GM21576 (cell line): ENCODE measurements around the gene NTF4.

ENCODE experiments used
- ATAC-seq: cut with Tn5 transposase; IDR thresholded peaks from one replicate; pipeline ENCODE4 v1.9.1; 2021; ENCODE audit warnings: mild to moderate bottlenecking, moderate library complexity; ENCODE audit not compliant: unreplicated experiment

Gene NTF4, protein sequence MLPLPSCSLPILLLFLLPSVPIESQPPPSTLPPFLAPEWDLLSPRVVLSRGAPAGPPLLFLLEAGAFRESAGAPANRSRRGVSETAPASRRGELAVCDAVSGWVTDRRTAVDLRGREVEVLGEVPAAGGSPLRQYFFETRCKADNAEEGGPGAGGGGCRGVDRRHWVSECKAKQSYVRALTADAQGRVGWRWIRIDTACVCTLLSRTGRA

DNA sequence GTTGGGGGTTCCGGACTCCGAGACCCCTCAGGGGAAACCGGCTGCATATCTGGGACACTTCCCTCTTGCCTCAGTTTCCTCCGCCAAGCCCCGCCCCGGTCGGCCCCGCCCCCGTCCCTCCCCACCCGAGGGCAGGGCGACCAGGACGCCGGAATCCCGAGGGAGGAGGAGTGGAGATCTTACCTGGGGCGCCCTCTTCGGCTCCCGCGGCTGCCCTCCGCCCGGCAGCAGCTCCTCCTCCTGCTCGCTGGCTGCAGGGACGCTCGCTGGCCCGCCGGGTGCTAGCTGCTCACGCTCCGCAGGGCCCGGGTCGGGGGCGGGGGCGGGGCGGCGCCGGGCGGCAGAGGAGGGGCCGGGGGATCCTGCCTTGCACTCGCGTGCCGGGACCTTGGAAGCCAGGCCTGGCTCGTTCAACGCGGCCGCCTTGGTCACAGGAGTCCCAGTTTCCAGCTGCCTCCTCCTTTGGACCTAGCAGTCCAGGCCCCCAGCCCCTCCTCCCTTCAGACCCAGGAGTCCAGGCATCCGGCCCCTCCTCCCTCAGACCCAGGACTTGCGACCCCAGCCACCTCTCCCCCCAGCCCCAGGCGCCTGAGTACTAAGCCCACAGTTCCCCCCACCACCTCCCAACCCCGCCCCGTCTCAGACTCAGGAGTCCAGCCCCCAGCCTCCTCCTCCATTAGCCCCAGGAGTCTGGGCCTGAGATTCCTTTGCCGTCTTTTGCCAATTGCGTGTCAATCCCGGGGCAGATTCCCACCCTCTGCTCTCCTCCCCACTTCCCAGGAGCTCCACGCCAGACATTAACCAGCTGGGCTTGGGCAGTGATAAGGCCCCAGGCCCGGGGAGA is at the start of gene NTF4:
Gene NTF4 (minus strand): TSS at position 51 of the 844 bp plus-strand sequence. CDS start 2,821 bp downstream, outside the sequence.
- ATAC-seq: no peak

DNA sequence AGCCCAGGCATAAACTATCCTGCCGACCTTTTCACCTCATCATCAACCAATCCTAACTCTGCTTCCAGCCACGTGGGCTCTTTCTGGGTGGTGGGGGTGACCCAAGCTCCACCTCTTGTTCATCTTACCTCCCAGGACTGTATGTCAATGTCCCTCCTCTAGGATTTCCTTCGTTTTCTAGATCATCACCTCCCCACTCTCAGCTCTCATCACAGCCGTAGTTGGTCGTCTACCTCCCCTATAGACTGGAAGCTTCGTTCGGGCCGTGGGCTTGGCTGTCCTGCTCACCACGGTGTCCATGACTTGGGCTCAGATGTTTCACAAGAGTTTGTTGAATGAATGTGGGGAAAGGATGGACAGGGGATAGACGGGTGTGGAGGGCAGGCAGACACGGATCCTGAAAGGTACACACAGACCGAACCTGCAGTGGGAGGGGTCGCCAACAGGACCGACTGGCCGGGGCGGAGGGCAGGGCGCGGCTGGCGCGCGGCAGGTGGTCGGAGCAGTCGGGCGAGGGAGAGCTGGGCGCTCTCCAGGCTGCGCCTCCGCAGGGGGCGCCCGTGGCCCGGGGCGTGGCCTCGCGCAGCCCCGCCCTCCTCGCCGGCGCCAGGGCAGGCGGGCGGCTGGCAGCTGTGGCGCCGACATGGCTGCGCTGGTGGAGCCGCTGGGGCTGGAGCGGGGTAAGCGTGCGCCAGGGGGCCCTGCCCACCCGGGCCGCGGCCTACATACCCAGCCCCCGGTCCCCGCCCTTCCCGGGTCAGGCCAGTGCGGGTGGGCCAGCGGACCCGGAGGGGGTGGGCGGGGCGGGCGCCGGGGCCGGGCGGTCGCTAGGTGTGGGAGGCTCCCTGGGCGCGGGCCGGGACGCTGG is 49.4 kb upstream of the NTF4 start, which contains the start of gene LIN7B:
Gene LIN7B (plus strand): TSS at position 609 of the 868 bp plus-strand sequence. CDS start 35 bp downstream, at position 644.
- ATAC-seq: peak; percentile 50

DNA sequence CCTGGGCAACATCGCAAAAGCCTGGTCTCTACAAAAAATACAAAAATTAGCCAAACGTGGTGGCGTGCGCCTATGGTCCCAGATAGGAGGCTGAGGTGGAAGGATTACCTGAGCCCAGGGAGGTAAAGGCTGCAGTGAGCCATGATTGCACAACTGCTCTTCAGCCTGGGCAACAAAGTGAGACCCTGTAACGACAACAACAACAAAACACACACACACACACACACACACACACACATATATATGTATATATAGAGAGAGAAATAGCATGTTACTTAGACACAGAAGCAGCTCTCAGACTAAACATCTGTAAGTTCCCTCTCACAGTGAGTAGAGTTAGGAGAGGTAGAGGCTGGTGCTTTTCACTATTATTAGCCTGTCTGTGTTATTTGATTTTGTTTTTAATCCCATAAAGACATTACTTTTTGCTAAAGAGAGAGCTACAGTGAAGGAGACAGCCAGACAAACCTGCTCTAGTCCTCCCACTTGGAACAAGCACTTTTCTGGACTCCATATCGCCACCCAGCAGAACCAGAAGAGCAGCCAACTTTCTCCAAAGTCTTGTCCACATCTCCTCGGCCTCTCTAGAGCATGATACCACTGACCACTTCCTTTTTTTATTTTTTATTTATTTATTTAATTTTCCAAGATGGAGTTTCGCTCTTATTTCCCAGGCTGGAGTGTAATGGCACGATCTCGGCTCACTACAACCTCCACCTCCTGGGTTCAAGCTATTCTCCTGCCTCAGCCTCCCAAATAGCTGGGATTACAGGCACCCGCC is 46.8 kb upstream of the NTF4 start:
- no peak for ATAC-seq

DNA sequence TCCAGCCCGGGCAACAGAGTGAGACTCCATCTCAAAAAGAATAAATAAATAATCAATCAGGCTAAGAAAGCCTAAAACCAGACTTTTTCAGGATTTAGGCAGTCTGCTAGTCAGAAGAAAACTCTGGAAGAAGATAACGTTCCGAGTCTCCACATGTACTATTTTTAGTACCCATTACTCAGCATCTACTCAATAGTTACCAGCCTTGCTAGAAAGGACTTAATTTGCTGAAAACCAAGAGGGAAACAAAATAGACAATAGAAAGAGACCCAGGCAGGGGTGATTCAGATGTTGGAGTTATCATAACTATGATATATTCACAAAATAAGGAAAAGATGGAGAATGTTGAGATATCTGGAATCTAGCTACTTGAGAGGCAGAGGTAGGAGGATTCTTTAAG is 45.9 kb upstream of the NTF4 start:
- ATAC-seq: no peak

DNA sequence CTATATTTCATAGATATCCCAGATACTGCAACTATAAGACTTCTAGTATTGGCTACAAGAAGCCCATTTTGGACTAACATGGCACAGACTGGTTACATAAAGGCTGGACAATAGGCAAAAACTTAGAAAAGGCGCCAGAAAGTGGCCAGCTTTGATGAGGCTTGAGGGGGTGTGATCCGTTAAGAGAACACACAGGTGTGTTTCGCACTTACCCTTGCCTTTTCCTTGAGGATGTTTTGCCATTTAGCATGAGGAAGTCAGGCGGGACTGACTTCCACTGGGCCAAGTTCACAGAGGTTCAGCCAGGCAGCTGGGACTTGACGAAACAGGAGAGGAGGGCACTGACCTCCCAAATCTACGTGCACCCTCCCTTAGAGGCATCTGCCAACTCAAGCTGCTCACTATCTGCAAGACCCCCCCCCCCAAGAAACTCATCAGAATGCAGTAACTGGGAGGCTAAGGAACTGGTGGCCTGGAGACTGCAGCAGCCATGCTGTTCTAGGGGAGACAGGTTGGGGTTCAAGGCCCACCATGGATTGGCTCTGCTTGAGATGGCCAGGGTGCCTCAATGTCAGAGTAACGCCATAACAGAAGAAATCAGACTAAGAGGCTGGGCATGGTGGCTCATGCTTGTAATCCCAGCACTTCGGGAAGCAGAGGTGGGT is 45.1 kb upstream of the NTF4 start:
- ATAC-seq: no peak

DNA sequence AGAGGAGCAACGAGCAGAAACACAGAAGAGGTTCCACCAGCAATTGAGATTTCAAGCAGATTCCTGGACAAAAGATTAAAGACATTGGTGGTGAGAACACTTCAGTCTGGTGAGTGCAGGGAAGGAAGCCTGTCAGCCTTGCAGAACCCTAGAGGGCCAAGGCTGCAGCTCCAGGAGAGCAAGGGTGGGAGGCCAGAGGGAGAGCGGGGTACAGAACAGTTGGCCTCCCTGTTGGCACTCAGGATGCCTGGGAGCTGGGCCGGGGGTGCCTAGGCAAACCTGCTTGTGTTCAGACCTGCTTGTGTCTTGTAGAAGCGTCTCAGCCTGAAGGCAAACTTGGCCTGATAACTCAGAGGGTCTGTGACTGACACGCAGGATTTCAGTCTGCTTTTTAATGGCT is 44.4 kb upstream of the NTF4 start:
- no peak for ATAC-seq

DNA sequence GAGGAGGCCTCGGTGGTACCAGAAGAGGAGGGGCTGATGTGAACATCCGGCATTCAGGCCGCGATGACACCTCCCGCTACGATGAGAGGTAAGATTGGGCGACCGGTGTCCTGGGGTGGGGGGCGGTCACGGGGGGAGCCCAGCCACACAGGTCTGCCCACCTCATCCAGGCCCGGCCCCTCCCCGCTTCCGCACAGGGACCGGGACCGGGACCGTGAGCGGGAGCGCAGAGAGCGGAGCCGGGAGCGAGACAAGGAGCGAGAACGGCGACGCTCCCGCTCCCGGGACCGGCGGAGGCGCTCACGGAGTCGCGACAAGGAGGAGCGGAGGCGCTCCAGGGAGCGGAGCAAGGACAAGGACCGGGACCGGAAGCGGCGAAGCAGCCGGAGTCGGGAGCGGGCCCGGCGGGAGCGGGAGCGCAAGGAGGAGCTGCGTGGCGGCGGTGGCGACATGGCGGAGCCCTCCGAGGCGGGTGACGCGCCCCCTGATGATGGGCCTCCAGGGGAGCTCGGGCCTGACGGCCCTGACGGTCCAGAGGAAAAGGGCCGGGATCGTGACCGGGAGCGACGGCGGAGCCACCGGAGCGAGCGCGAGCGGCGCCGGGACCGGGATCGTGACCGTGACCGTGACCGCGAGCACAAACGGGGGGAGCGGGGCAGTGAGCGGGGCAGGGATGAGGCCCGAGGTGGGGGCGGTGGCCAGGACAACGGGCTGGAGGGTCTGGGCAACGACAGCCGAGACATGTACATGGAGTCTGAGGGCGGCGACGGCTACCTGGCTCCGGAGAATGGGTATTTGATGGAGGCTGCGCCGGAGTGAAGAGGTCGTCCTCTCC is 43.2 kb upstream of the NTF4 start:
- no peak for ATAC-seq

DNA sequence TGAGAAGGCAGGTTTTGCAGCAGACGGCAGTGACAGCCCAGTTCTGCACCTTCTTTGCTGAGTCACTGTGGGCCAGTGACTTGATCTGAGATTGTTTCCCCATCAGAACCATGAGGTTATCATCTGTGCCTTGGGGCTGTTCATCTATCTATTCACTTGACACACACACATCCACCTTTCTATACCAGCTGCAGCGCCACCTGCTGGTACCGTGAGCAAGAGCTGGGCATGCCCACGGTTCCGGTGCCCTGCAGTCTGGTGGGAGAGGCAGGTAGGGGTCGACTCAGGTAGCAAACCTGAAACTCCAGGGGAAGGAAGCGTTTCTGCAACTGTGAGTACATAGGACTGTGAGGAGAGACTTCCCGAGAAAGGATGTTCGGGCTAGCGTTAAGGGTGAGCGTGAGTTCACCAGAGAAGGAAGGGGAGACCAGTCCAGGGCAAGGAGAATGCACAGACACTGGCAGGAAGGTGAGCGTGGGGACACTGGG is 42.1 kb upstream of the NTF4 start:
- ATAC-seq: no peak

DNA sequence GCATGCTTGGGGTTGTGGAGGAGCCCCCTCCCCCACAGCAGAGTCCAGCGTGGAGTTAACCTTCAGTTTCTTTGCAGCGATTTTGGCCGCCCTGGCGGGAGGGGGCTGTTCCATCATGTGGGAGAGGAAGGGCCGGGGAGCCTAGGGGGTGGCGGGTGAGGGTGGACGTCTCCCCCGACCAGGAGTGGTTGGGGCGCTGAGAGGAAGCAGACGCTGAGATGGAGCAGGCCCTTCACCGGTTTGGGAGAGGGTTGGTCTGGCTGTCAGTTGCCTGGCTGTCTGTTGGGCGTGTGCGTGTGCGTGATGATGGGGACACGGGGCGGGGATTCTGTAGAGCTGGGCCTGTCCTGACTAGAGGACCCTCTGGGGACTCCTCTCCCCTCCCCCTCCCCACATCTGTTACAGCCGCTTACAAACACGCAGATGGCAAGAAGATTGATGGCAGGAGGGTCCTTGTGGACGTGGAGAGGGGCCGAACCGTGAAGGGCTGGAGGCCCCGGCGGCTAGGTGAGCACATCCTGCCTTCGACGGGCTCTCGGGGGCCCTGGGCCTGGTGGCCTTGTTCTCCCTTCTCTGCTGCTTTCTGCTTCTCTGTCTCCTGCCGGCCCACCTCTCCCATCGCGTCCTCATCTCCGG is 39.7 kb upstream of the NTF4 start:
- ATAC-seq: no peak

DNA sequence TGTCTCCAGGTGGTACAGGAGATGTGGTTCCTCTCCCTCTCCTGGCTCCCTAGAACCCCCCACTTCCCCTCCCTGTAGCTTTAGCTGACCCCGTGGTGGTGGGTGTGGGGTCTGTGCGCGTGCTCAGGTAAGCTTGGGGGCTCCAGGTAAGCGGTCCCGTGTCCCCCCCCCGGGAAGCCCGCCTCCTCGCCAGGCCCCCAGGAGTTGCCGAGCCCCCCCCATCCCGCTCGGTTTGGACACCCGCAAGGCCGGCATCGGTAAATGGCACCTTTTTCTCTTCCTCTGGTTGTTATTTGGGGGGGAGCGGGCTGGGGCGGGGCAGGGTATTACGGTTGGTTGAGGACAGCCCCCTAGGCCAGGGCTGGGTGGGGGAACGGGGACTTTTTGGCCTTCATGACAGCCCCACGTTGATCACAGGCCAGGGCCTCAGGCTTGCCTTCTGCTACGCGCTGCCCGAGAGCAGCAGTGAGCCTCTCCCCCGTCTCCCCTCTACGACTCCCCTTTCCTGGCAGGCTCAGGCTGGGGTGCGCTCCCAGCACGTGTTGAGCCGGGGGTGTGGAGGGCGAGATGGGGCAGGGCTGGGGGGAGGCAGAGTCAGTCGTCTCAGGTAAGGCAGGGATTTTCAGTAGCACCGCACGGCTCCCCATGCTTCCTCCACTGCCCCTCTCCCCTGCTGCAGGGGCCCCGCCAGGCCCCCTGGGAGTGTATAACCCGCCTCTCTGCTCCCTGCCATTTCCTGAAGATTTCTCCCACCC is 38.9 kb upstream of the NTF4 start:
- ATAC-seq: no peak

DNA sequence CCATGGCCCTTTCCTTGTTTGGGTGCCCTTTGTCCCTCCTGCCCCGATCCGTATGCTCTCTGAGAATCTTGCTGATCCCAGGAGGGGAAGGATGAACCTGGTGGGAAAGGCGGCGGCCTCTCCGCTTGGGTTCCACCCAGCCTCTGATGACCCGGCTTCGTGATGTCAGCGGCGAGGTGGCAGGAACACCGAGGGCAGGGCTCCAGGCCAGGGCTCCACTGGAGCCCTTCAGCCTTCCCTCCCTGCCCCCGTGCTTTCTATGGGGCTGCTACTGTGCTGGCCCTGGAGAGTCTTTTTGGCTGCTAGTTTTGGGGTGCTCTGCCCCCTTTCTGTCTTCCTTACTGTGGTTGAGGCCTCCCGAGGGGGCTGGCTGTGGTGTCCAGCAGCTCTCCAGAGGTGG is 37.7 kb upstream of the NTF4 start:
- no peak for ATAC-seq

DNA sequence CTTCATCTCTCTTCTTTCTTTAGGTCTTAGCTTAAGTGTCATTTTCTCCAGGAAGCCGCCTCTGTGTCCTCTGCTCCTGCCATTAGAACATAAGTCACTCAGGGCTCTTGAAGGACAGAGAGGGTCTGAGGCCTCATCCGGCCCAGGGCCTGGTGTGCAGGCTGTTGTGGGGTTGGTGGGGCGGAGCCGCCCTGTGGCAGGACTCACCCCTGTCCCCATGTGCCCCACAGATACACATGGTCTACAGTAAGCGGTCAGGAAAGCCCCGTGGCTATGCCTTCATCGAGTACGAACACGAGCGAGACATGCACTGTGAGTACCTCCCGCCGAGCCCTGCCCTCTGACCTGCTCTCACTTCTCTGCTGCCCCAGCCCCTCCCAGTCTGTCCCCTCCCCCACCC is 36.5 kb upstream of the NTF4 start:
- no peak for ATAC-seq

DNA sequence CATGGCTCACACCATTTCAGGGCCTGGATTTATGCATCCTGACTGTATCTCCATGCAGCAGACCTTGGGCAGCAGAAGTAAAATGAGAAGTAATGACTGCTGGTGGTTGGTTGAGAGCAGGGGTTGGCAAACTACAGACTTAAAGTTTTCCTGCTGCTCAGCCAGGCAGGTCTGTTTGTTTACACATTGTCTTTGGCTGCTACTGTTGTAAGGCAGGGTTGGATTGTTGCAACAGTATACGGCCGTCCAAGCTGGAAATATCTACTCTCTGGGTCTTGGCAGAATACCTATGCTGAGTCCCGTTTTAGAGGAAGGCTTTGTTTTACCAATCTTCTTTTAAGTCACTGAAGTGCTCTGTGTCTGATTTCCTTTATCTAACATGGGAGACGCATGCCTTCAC is 34.2 kb upstream of the NTF4 start:
- ATAC-seq: no peak

DNA sequence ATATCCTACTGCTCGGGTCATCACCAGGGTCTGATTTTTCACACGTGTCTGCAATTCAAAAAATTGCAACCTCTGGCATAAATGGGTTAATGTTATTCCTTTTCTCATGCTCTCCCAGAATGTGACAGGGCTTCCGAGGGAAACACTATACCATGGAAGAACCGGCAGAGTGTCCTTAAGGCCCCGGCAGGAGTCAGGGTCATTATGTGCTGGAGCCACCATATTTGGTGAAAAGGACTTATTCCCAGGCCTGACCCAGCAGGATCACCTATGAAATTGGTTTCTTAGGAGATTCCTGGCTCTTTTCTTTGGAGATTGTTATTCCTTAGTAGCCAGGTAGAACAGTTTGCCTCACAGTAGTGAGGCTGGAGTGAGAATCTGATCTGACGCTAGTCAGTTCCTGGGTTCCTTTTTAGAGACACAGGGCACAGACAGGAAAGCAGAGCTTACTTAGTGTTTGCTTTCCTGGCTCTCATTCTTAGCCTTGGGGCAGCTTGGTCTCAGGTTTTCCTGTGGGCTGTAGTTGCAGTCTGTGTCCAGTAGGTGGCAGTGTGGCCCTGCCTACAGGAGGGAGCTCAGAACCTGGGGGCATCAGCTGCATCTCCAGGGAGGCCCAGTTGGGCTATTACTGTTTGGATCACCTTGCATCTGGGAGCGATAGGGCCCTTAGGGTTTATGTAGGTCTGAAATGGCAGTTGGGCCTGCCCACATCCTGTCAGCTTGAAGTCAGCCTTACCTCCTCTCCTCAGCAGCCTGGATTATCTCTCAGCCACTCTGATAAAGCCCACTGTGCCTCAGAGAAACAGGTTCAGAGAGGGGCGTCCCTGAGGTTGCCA is 33.1 kb upstream of the NTF4 start:
- ATAC-seq: no peak

DNA sequence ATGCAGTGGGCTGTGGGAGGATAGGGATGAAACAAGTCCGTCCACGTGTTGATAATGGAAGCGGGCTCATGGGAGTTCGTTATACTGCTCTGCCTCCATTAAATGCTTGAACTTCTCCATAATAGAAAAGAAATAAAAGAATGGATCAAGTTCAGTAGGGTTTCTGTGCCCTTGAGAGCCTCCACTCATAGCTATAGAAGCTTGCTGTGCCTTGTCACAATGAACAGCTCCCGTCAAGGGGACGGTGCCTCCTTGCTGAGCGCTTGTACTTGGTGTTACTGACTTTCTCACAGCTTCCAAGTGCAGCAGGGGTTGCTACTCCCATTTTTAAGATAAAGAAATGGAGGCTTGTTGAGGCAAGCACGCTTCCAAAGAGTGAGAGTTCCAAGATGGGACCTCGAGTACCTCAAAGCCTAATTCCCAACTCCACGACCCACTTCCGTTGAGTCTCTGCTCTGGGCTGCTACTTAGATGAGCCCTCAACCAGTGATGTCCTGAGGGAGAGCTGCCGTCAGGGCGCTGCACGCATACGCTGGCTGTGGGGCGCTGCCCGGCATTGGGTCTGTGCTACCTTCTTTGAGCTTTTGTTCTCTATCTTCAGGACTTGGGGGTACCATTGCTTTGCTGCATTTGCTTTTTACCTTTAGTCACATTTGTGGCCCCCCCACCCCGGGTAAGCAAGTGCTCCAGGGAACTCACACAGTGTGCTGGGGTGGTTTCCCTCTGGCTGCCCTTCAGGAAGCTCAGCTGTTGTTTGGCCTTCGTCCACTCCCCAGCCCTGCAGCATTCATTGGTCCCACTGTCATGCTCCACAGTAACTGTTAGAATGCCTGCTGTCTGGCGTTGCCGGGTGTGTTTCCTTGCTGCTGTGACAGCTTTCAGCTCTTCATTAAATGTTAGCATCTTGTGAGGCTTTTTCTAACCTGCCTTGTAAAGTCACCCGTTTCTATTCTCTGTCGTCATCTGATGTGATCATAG is 30.2 kb upstream of the NTF4 start:
- no peak for ATAC-seq

DNA sequence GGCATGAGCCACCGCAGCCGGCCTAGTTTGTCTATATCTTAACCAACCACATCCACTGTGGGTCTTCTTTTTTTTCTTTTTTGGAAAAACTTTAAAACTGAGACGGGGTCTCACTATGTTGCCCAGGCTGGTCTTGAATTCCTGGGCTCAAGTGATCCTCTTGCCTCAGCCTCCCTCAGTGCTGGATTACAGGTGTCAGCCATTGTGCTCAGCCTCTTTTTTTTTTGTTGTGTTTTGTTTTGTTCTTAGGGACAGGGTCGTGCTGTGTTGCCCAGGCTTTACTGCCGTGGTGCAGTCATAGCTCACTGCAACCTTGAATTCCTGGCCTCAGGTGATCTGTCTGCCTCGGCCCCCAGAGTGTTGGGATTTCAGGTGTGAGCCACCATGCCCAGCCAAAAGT is 28.1 kb upstream of the NTF4 start:
- ATAC-seq: no peak
